K562 (cell line): Measurements from ENCODE around the gene HSD3B2. TPM values are rescaled to one million over a fixed set of nuclear protein-coding genes. Genes with fewer than 3 reads are reported as not detected.

ENCODE experiments used
- AFF1 ChIP-seq, 2 experiments: fragments of 450-650 bp; IDR thresholded peaks; 2 replicates each; pipeline ENCODE4 v1.6.1; 2018; ENCODE audit warnings: mild to moderate bottlenecking in 2 of 2, low read depth in 1 of 2; ENCODE audit not compliant: partially characterized antibody in 2 of 2
- EP300 ChIP-seq: IDR thresholded peaks from 2 replicates; pipeline ENCODE4 v1.6.1; 2012; ENCODE audit warnings: low read length, improper control_type of control experiment
- PCBP2 ChIP-seq: fragments of 200-400 bp; formaldehyde crosslinking; IDR thresholded peaks from 2 replicates; pipeline ENCODE4 v1.6.1; 2018; ENCODE audit warnings: low read length, low read depth, mild to moderate bottlenecking, moderate library complexity; ENCODE audit not compliant: poor library complexity, severe bottlenecking
- SOX6 ChIP-seq: fragments of 450-650 bp; IDR thresholded peaks from 2 replicates; pipeline ENCODE4 v1.6.1; 2014; ENCODE audit warnings: mild to moderate bottlenecking
- ZEB2 ChIP-seq: fragments of 450-650 bp; IDR thresholded peaks from 2 replicates; pipeline ENCODE4 v1.6.1; 2016
- ZKSCAN3 ChIP-seq: fragments of 250-450 bp; sonication (Bioruptor Pico); IDR thresholded peaks from 2 replicates; pipeline ENCODE4 v1.4.0; 2020
- ZNF239 ChIP-seq: fragments of 250-450 bp; sonication (Bioruptor Pico); IDR thresholded peaks from 2 replicates; pipeline ENCODE4 v1.4.0; 2020; ENCODE audit warnings: mild to moderate bottlenecking
- polyA plus RNA-seq, 8 experiments: library from polyadenylated mRNA; depleted of rRNA in 4 of 8; stranded (reverse) in 5 of 8; unstranded in 3 of 8; fragments of >200 nt; fragmentation: Nextera tagmentation in 2 of 8; fragmentation: Illumina TruSeq in 1 of 8; extraction: Ambion mirVana in 2 of 8; extraction: Trizol in 1 of 8; gene quantifications; 2 replicates each; pipeline versions ENCODE4 v1.2.1 to v1.2.3, GENCODE V29; 2011 to 2014; ENCODE audit warnings: inconsistent platforms in 1 of 8, missing spikeins in 1 of 8
- total RNA-seq, 7 experiments: library from RNA; depleted of rRNA in 6 of 7; stranded (reverse); fragments of >200 nt in 6 of 7; fragmentation: Illumina TruSeq in 2 of 7; extraction: Trizol in 2 of 7; gene quantifications; 2 replicates each; pipeline versions ENCODE4 v1.2.1 to v1.2.3, GENCODE V29; 2011 to 2021; ENCODE audit warnings: low replicate concordance in 1 of 7
- TF ChIP-seq, protein P1 (sequence below), 2 experiments: IDR thresholded peaks in 1 of 2; conservative IDR thresholded peaks in 1 of 2; 2 replicates each; pipeline ENCODE4 v1.6.1; 2016; ENCODE audit warnings: low read depth in 2 of 2, mild to moderate bottlenecking in 1 of 2, missing compliant biosample characterization in 1 of 2, missing genetic modification characterization in 1 of 2, moderate library complexity in 1 of 2

The HSD3B2 gene
- total and polyA plus RNA-seq, 9 of the 15 experiments (the other 6 are each of a cell fraction or from before 2014, with no cell fraction given): 1.1 TPM; not detected in 8

DNA sequence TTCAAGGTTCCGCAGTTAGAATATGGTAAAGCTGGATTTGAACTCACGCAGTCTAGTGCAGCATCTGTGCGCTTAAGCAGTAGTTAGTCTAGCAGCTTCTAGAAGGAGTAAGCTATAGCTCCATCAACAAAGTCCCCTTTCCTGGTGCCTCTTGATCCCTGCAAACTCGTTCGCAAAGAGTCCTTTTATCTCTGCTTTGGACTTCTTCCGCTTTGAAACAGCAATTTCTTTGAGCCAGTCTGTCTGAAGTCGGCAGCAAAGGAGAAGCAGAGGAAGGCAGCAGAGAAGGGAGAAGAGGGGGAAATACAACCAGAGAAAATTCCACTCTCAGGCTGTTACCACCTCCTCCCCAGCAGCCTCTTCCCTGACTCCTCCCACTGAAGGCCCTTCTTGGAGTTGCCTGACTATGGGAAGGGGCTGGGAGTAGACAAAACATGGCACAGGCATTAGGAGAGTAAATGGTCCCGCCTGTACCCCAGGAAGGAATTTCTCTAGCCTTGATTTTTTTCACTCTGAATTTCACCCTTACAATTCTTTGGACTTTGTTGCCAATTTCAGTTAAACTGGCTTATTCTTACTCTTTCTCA is 25.9 kb downstream of the HSD3B2 start (continued):
- no peak for TF ChIP-seq EP300
- no peak for TF ChIP-seq PCBP2
- TF ChIP-seq ZEB2: no peak
- TF ChIP-seq AFF1 (IDR thresholded peaks at IDR 0.05; ENCODE audit: low read depth in 1 of 2, partially characterized antibody in 2 of 2): no peak
- TF ChIP-seq ZKSCAN3: no peak
- TF ChIP-seq SOX6: no peak
- TF ChIP-seq, protein P1, sequence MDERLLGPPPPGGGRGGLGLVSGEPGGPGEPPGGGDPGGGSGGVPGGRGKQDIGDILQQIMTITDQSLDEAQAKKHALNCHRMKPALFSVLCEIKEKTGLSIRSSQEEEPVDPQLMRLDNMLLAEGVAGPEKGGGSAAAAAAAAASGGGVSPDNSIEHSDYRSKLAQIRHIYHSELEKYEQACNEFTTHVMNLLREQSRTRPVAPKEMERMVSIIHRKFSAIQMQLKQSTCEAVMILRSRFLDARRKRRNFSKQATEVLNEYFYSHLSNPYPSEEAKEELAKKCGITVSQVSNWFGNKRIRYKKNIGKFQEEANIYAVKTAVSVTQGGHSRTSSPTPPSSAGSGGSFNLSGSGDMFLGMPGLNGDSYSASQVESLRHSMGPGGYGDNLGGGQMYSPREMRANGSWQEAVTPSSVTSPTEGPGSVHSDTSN (CRISPR knock-in tag; IDR thresholded peaks at IDR 0.05; ENCODE audit: low read depth): no peak
- TF ChIP-seq, protein P1 (tag; conservative IDR thresholded peaks at IDR 0.05; ENCODE audit: low read depth): no peak
- no peak for TF ChIP-seq ZNF239 (CRISPR knock-in tag)
- TF ChIP-seq, all 486 proteins: peak for 0
